Muscle of leg (tissue), 11 donors: ENCODE measurements around the gene ZFYVE28. TPM values are rescaled to one million over a fixed set of nuclear protein-coding genes. Genes with fewer than 3 reads are reported as not detected.

ENCODE experiments used
- DNase-seq: peaks from one replicate; pipeline ENCODE4 v3.0.0; 2013
- H3K27ac ChIP-seq: one replicate; pipeline ENCODE4 v1.5.1; 2013; ENCODE audit warnings: mild to moderate bottlenecking, low read length, control low read depth
- H3K27me3 ChIP-seq: one replicate; pipeline ENCODE4 v1.6.1; 2013; ENCODE audit warnings: low read length; ENCODE audit not compliant: control insufficient read depth, insufficient read depth
- H3K36me3 ChIP-seq: one replicate; pipeline ENCODE4 v1.6.1; 2013; ENCODE audit warnings: low read length; ENCODE audit not compliant: control insufficient read depth, insufficient read depth
- H3K4me1 ChIP-seq: one replicate; pipeline ENCODE4 v1.6.1; 2013; ENCODE audit warnings: low read length; ENCODE audit not compliant: control insufficient read depth, insufficient read depth
- H3K4me3 ChIP-seq: one replicate; pipeline ENCODE4 v1.5.1; 2013; ENCODE audit warnings: low read length, control low read depth
- H3K9me3 ChIP-seq: replicated peaks from 2 replicates; pipeline ENCODE4 v1.6.1; 2013; ENCODE audit warnings: low read depth, low read length; ENCODE audit not compliant: control insufficient read depth
- WGBS: methylation state at CpG from one replicate; pipeline ENCODE4 v1.1.5; 2013; ENCODE audit warnings: missing lambda C conversion rate; ENCODE audit not compliant: insufficient coverage; 5-methylcytosine and 5-hydroxymethylcytosine counted together
- polyA plus RNA-seq, 8 donors: library from polyadenylated mRNA; unstranded; fragments of 120-200 nt; gene quantifications; one replicate each; pipeline versions ENCODE4 v1.2.1 to v1.2.3, GENCODE V29; 2013; ENCODE audit warnings: inconsistent platforms in 1 of 8, low replicate concordance in 1 of 8; ENCODE audit not compliant: insufficient read length in 8 of 8, insufficient read depth in 1 of 8
- total RNA-seq: library from RNA; stranded (reverse); fragments of 120-200 nt; gene quantifications from one replicate; pipeline ENCODE4 v1.2.4, GENCODE V29; 2013

Gene ZFYVE28
- total and polyA plus RNA-seq, 9 donors: 0.94 to 3.1 (median 1.6) TPM

- DNase-seq: no peak
- Histone ChIP-seq H3K9me3 (peaks cover 4% of the 10 kb centered on the region), H3K4me3 (no peak overlapping the region), H3K4me1 (no peaks in the 10 kb centered on the region), H3K36me3 (no peaks in the 10 kb centered on the region), H3K27ac (no peak overlapping the region), H3K27me3 (no peaks in the 10 kb centered on the region)
- 80% methylated on average over 12 of the region's 13 CpGs for WGBS
Measured at GRCh38 chr4:2331519-2332200, 86.8 kb downstream of the ZFYVE28 start.

- Histone ChIP-seq H3K36me3 (no peaks in the 10 kb centered on the region), H3K27ac (no peak overlapping the region), H3K27me3 (no peaks in the 10 kb centered on the region), H3K9me3 (peaks cover 6% of the 10 kb centered on the region), H3K4me1 (no peaks in the 10 kb centered on the region), H3K4me3 (no peak overlapping the region)
- no peak for DNase-seq
- 30% methylated on average over 9 of the region's 11 CpGs for WGBS
Measured at GRCh38 chr4:2331043-2331420, 87.4 kb downstream of the ZFYVE28 start.

- no peaks in the 10 kb centered on the region for H3K4me1 ChIP-seq
- H3K36me3 ChIP-seq: no peaks in the 10 kb centered on the region
- peaks cover 8% of the 10 kb centered on the region for H3K9me3 ChIP-seq
- DNase-seq: no peak
- no peaks in the 10 kb centered on the region for H3K27me3 ChIP-seq
- no peak overlapping the region for H3K4me3 ChIP-seq
- no peak overlapping the region for H3K27ac ChIP-seq
- 62% methylated on average over 19 of the region's 19 CpGs for WGBS
Measured at GRCh38 chr4:2330091-2331042, 88.1 kb downstream of the ZFYVE28 start.

- H3K27ac ChIP-seq: no peak overlapping the region
- H3K36me3 ChIP-seq: no peaks in the 10 kb centered on the region
- H3K9me3 ChIP-seq: peaks cover 8% of the 10 kb centered on the region
- no peak for DNase-seq
- H3K4me3 ChIP-seq: no peak overlapping the region
- H3K27me3 ChIP-seq: no peaks in the 10 kb centered on the region
- H3K4me1 ChIP-seq: no peaks in the 10 kb centered on the region
Measured at GRCh38 chr4:2327579-2327978, 90.9 kb downstream of the ZFYVE28 start.

GRCh38 chr4:2324891-2325290 lies 93.6 kb downstream of the ZFYVE28 start:
- Histone ChIP-seq H3K9me3 (peaks cover 8% of the 10 kb centered on the region), H3K27me3 (no peaks in the 10 kb centered on the region), H3K4me1 (no peaks in the 10 kb centered on the region), H3K36me3 (no peaks in the 10 kb centered on the region), H3K27ac (no peak overlapping the region), H3K4me3 (no peak overlapping the region)
- no peak for DNase-seq
- no CpG with 5 or more reads among the region's 1 CpG for WGBS

- Histone ChIP-seq H3K9me3 (peaks cover 3% of the 10 kb centered on the region), H3K4me1 (no peaks in the 10 kb centered on the region), H3K27me3 (no peaks in the 10 kb centered on the region), H3K27ac (no peak overlapping the region), H3K4me3 (no peak overlapping the region), H3K36me3 (no peaks in the 10 kb centered on the region)
- WGBS: no CpG with 5 or more reads among the region's 13 CpGs
- DNase-seq: no peak
Measured at GRCh38 chr4:2322841-2323240, 95.6 kb downstream of the ZFYVE28 start.

GRCh38 chr4:2322227-2322626 lies 96.2 kb downstream of the ZFYVE28 start:
- H3K27ac ChIP-seq: no peak overlapping the region
- no peaks in the 10 kb centered on the region for H3K4me1 ChIP-seq
- H3K9me3 ChIP-seq: peaks cover 3% of the 10 kb centered on the region
- DNase-seq: no peak
- no peaks in the 10 kb centered on the region for H3K36me3 ChIP-seq
- H3K4me3 ChIP-seq: no peak overlapping the region
- 56% methylated on average over 6 of the region's 10 CpGs for WGBS
- no peaks in the 10 kb centered on the region for H3K27me3 ChIP-seq

- H3K9me3 ChIP-seq: peaks cover 3% of the 10 kb centered on the region
- no peak overlapping the region for H3K4me3 ChIP-seq
- H3K36me3 ChIP-seq: no peaks in the 10 kb centered on the region
- H3K27me3 ChIP-seq: no peaks in the 10 kb centered on the region
- DNase-seq: no peak
- WGBS: 57% methylated on average over 19 of the region's 22 CpGs
- H3K4me1 ChIP-seq: no peaks in the 10 kb centered on the region
- H3K27ac ChIP-seq: no peak overlapping the region
Measured at GRCh38 chr4:2321279-2322196, 96.9 kb downstream of the ZFYVE28 start.

GRCh38 chr4:2320746-2321145 lies 97.7 kb downstream of the ZFYVE28 start:
- H3K9me3 ChIP-seq: no peaks in the 10 kb centered on the region
- no peaks in the 10 kb centered on the region for H3K36me3 ChIP-seq
- H3K27me3 ChIP-seq: no peaks in the 10 kb centered on the region
- no peak for DNase-seq
- no peaks in the 10 kb centered on the region for H3K4me1 ChIP-seq
- H3K4me3 ChIP-seq: no peak overlapping the region
- no peak overlapping the region for H3K27ac ChIP-seq
- WGBS: 72% methylated on average over 11 of the region's 11 CpGs

GRCh38 chr4:2320152-2320551 lies 98.3 kb downstream of the ZFYVE28 start:
- no peaks in the 10 kb centered on the region for H3K4me1 ChIP-seq
- H3K9me3 ChIP-seq: no peaks in the 10 kb centered on the region
- H3K36me3 ChIP-seq: no peaks in the 10 kb centered on the region
- no peak for DNase-seq
- WGBS: 84% methylated on average over 13 of the region's 18 CpGs
- no peak overlapping the region for H3K4me3 ChIP-seq
- no peaks in the 10 kb centered on the region for H3K27me3 ChIP-seq
- no peak overlapping the region for H3K27ac ChIP-seq
